HG02763 (cell line): ENCODE data around the gene TTLL7.
"Not testable (repeated sequence)": the region's sequence is repeated elsewhere in the genome, so short reads cannot be mapped to it uniquely, and the experiment has no call there.

Experiments
- ATAC-seq: cut with Tn5 transposase; IDR thresholded peaks from one replicate; pipeline ENCODE4 v1.9.1; 2021; ENCODE audit warnings: mild to moderate bottlenecking, moderate library complexity; ENCODE audit not compliant: unreplicated experiment

TTLL7 gene

GRCh38 chr1:83932281-83932680 is 66.7 kb downstream of the TTLL7 start:
- ATAC-seq = no peak

DNA sequence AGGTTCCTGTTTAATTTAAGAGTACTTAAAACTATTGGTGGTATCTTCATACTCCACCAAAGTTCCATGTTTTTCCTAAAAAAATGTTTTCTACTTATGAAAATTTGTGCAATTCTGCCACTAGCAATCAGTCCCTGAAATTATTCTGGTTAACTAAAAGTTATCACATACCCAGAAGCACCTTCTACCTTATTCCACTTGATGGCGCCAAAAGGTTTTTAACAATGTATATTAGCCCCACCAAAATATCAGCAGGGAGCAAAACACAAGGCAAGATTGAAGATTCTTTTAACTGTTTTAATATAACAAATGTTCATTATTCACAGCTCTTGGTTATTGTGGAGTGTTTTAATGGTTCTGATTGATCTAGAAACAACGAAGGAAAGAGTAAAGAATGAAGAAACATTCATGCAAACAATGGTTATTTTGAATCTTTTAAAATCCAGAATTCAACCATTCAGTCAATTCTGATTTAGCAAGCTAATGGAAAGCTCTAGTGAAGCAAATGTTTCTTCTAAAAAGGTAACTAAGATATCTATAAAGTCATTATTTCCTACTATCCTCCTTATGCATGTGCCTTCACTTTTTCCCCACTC is 67.2 kb downstream of the TTLL7 start:
- peak; percentile 60 for ATAC-seq

DNA sequence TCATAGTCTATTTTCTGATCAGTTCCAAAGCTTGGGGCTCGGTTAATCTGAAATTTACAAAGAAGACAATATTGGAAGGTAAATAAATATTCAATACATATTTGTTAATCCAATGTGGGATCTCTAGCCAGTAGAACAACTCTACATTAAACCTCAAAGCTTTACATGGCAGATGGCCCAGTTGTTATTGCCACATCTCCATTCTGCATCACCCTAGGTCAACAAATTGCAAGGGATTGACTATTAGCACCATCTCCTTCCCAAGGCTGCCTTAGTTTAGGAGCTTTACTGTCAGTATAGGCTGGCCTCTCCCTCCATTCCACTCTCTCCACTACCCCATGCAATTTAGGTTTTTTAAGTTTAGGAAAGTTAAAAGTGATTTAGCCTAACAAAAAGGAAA is 69.7 kb downstream of the TTLL7 start:
- no peak for ATAC-seq

DNA sequence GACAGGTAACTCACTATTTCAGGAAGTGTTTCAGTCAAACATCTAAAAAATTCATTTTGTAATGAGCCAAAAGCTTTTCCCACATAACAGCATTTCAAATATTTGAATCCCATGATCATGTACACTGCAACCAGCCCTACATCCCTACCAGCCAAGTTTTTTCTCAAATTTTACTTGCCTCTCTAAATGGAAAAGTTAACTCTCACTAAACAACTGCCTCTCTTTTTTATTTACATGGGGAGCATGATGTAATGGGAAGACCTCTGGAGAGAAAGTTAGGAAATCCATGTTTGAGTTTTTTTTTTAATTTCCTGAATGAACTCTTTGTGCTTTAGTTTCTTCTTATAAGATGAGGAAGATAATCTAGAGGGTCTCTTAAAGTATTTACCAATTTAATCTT is 70.5 kb downstream of the TTLL7 start:
- no peak for ATAC-seq

DNA sequence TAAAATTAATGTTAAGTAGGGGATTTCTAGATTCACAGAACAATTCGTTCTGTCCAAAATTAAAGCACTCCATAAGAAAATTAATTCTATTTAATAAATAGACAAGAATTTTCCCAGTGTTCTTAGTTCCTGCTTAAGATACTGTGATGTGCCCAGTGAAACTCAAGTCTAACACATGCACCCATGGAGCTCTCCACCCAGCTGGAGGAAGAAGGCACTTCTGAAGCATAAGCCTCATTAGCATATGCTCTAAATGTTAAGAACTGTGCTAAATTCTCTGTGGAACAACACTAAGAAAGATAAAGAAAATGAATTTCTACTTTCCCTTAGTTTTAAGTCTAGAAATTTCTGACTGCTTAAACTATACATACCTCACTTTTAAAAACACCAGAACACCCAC is 71.2 kb downstream of the TTLL7 start:
- no peak for ATAC-seq

DNA sequence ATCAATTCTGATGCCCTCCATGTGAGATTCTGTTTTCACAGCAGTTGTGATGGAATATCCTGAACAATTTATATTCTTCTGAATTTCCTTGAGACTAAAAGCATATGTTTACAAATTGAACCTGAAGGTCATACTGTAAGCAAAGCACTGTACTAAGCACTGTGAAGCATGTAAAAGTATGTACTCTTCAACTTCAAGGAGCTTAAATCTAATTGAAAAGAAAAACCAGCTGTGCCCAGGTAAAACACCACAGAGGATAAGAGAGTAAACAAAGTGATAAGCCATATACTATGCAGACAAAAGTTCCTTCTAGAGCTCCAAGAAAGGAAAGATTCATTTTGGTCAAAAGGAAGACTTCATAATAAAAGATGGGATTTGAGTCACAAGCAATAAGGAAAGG is 71.9 kb downstream of the TTLL7 start:
- ATAC-seq = no peak

- ATAC-seq = no peak
Observed at GRCh38 chr1:83923553-83923952, 75.4 kb downstream of the TTLL7 start.

GRCh38 chr1:83922431-83922830 is 76.5 kb downstream of the TTLL7 start:
- ATAC-seq = no peak

DNA sequence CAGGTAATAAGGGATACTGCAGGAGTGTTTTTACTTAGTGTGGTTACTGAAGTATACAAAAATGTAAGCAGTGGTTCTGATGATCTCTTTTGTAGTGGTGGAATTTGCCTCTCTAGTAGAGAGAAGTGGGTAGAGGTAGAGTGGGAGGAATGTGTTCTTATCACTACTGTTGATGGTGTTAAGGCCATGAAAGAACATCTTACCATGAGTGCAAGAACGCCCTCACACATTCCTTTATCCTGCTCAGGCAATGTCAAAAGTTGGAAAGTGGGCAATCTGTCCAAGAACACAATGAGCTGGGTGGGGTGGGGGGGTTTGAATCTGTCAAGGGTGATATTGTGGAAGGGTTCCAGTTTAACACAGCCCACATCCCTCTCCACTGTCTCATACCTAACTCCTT is 78.6 kb downstream of the TTLL7 start:
- ATAC-seq = no peak

GRCh38 chr1:83919872-83920271 is 79.1 kb downstream of the TTLL7 start:
- ATAC-seq = no peak

DNA sequence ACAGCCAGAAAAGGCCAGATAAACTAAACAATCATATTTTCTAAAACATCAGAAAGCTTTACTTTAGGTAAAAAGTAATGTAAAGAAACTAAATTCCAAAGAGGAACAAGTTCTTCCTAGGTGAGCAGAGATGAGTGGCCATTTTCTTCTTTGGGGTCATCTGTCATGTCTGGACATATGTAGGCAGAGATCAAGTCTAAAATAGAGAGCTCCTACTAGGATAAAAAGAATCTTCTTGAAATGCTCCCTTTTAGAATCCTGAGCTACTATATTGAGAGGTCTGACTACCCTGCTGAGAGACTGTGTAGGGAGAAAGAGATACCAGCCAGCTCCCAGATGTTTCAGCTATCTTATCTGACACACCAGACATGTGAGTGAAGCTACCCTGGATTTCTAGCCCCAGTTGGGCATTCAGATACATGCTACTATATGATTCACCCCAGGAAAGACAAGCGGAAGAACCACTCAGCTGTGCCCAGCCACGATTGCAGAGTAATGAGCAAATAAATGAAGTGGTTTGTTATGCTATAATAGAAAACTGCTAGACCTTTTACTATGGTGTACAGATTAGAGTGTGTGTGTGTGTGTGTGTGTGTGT is 80.1 kb downstream of the TTLL7 start:
- ATAC-seq = no peak

DNA sequence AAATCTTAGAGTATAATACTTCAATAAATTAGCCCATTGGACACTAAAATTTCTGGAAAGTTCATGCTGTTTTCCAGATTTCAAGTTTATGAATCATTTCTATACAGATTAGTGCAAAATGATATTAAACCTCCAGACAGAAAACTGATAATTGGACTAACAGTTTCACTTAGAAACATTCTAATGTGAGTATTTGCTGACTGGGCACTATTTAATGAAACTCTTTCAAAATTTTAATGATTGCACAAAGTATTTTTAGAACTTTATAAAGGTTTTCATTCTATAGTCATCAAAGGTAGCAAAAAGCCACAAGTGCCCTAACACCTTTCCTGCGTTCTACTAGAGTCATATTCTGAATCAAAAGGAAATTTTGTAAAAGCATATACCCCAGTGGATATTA is 81.0 kb downstream of the TTLL7 start:
- ATAC-seq = no peak

DNA sequence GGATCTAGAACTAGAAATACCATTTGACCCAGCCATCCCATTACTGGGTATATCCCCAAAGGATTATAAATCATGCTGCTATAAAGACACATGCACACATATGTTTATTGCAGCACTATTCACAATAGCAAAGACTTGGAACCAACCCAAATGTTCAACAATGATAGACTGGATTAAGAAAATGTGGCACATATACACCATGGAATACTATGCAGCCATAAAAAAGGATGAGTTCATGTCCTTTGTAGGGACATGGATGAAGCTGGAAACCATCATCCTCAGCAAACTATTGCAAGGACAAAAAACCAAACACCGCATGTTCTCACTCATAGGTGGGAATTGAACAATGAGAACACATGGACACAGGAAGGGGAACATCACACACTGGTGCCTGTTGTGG is 82.8 kb downstream of the TTLL7 start:
- not testable (repeated sequence) for ATAC-seq

GRCh38 chr1:83912876-83913275 is 86.1 kb downstream of the TTLL7 start:
- ATAC-seq = no peak

DNA sequence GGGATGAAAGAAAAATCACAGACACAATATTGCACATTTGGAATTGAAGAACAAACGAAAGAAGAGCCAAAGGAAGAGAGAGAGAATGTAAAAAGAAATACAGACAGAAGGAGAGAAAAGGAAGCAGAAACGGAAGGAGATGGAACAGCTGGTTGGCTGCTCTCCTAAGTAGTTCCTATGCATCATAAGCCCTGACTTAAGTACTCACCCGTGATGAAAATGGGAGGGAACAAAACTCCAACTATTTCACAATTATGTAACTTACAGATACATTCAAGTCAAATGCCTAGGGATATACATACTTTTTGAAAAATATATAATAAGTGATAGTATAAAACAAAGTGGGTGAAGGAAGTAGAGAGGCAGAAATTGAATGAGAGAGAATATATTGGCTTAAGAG is 88.5 kb downstream of the TTLL7 start:
- no peak for ATAC-seq

DNA sequence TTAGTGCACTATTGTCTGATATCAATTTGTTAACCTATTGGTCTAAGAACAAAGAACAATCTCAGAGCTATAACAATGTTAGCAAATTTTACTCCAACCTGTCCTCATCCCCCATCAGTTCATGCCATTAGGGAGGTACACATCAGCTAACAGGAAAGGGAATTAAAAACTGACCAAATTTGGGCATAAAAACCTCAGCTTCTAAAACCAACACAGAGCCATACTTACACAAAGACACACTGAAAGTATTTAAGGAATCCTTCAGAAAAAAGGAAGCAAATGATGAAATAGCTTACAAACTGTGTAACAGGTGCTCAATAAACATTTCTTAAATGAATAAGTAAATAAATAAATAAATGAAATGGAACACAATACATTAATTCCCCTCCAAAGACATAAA is 89.2 kb downstream of the TTLL7 start:
- no peak for ATAC-seq

DNA sequence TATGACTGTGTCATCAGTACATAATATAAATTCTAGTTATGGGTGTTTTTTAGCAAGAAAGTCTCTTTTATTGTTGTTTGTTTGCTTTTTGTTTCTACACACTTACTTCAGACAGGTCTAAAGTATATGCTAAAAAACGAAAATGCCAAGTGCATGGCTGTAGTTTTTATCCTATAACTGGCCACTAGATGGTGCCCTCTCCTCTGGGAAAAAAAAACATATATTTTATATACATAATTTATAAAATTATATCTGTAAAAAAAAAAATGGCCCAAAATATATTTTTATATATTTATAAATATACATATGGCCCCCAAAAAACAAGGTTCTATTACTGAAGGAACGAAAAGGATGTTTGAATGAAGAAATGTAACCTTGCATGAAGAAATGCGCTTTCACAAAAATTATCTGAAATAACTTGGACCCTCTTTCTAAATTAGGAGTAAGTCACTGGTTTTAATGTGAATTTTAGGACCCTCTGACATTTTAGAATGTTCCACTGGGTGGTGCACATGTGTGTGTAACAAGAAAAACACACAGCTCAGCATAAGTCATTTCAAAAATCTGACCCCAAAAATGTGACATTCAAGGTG is 93.5 kb downstream of the TTLL7 start:
- ATAC-seq = no peak

GRCh38 chr1:83901547-83902155 is 97.3 kb downstream of the TTLL7 start:
- no peak for ATAC-seq

GRCh38 chr1:83900524-83900923 is 98.4 kb downstream of the TTLL7 start:
- no peak for ATAC-seq

GRCh38 chr1:83897516-83897915 is 101.4 kb downstream of the TTLL7 start:
- ATAC-seq = no peak

DNA sequence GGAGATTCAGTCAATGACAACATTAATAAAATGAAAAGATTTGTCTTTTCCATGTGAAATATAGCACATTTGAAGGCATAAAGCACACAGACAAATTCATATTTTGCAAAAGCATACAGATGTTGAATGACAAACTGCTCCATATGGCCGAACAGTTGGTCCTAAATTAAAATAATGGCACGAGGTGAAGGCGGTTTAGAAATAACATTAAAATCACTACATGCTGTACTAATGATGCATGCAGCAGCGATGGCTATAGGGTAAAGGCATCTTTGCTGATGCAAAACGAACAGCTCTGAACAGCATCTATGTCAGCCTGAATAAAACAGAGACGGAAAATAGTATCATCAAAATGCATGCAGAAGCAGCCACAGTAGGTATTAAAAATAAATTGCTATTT is 102.6 kb downstream of the TTLL7 start:
- no peak for ATAC-seq

DNA sequence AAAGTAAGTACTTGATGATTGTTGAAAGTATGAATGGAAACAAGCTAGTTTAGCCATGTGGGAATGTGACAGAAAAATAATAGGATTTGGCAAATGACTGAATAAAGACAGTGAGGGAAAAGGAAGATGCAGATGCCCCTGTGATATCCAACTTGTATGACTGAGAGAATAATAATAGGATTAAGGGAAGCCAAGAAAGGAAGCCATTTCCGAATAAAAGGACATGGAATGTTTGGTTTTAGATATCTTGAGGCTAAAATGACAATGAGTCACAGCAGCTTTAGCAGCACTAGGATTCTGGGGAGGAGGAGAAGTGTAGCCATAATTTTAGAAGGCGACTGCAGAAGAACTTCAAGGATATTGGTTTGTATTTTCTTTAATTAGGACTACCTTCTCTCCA is 109.2 kb downstream of the TTLL7 start:
- no peak for ATAC-seq
